Activated B cell treated with CpG ODN at 0.5 μM for 24 hours (primary cell): ENCODE results near the gene GSTM2. TPM values are rescaled to one million over a fixed set of nuclear protein-coding genes. Genes with fewer than 3 reads are reported as not detected.

ENCODE experiments used
- ATAC-seq: fragments of 200-7000 bp; cut with Tn5 transposase; one replicate; pipeline ENCODE4 v1.10.0; 2021; ENCODE audit warnings: low read depth, mild to moderate bottlenecking, moderate library complexity
- CTCF ChIA-PET: fragments of 350-600 bp; sonication (Branson Sonifier 250); formaldehyde crosslinking; loops from one replicate; lab custom pipeline; 2021; ENCODE audit warnings: antibody characterized with exemption; lab: Charles Lee
- POLR2A ChIA-PET: fragments of 350-600 bp; sonication (Branson Sonifier 250); formaldehyde crosslinking; loops from one replicate; lab custom pipeline; 2021; ENCODE audit warnings: antibody characterized with exemption; lab: Charles Lee
- DNase-seq: peaks from one replicate; pipeline ENCODE4 v3.0.0; 2022
- H3K27ac Mint-ChIP-seq: one replicate; pipeline ENCODE4 v1.8.0; 2020; ENCODE audit warnings: mixed read lengths
- H3K27me3 Mint-ChIP-seq: one replicate; pipeline ENCODE4 v1.8.0; 2021; ENCODE audit warnings: mixed read lengths
- H3K36me3 Mint-ChIP-seq: one replicate; pipeline ENCODE4 v1.8.0; 2021; ENCODE audit warnings: low read depth, mixed read lengths
- H3K4me1 Mint-ChIP-seq: one replicate; pipeline ENCODE4 v1.8.0; 2021; ENCODE audit warnings: mixed read lengths
- H3K4me3 Mint-ChIP-seq: one replicate; pipeline ENCODE4 v1.8.0; 2020; ENCODE audit warnings: mild to moderate bottlenecking, mixed read lengths
- H3K9me3 Mint-ChIP-seq: one replicate; pipeline ENCODE4 v1.8.0; 2020; ENCODE audit warnings: mixed read lengths
- intact Hi-C: fragments of 100-400 bp; cut with micrococcal nuclease; formaldehyde crosslinking; loops from one replicate; pipeline ENCODE4 v1.15.1; 2024
- total RNA-seq: library from RNA; stranded (reverse); gene quantifications from 2 replicates; pipeline ENCODE4 v1.2.3, GENCODE V29; 2022
- TF ChIP-seq, protein P1 (sequence below): fragments of 200-600 bp; IDR thresholded peaks from one replicate; pipeline ENCODE4 v1.8.0; 2022; ENCODE audit warnings: antibody characterized with exemption, mild to moderate bottlenecking

GSTM2 gene
- total RNA-seq, 1 donor from 2014 or later = 11.0 TPM

DNA sequence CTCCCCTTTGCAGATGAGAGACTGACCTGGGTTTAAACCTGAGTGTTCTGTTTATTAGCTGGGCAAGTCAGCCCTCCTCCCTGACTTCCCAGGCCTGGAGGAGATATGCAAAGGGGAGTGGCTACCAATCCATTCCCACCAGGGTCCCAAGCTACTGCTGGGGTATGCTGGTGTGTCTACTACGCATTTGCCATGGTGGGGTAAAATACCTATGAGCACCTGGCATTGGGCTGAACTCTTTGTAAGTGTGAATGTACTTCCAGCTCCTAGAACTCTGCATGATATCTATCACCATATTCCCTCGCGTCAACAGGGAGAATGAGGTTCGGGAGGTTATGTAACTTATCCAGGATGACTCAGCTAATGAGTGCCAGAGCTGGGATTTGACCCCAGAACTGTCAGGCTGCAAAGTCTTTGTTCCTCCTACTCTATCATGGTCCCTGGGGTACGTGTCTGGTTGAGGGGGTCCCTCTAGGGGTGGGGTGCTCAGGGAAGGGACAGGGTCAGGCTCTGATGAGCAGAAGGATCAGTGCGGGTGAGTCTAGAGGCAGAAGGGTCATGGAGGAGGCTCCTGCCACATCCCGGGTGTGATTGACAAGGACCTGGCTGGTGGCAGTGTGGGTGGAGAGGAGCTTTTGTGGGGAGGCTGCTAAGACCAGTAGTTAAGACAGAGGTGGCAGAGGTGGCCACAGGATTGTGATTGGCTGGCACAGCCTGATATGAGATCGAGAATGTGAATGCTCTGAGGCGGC, 31.5 kb upstream of the GSTM2 start:
- Mint-ChIP-seq H3K27me3 (no peaks in the 10 kb centered on the region), H3K4me1 (peaks cover 17% of the 10 kb centered on the region), H3K36me3 (peaks cover 9% of the 10 kb centered on the region), H3K4me3 (no peak overlapping the region), H3K27ac (no peak overlapping the region), H3K9me3 (no peaks in the 10 kb centered on the region)
- TF ChIP-seq, protein P1, sequence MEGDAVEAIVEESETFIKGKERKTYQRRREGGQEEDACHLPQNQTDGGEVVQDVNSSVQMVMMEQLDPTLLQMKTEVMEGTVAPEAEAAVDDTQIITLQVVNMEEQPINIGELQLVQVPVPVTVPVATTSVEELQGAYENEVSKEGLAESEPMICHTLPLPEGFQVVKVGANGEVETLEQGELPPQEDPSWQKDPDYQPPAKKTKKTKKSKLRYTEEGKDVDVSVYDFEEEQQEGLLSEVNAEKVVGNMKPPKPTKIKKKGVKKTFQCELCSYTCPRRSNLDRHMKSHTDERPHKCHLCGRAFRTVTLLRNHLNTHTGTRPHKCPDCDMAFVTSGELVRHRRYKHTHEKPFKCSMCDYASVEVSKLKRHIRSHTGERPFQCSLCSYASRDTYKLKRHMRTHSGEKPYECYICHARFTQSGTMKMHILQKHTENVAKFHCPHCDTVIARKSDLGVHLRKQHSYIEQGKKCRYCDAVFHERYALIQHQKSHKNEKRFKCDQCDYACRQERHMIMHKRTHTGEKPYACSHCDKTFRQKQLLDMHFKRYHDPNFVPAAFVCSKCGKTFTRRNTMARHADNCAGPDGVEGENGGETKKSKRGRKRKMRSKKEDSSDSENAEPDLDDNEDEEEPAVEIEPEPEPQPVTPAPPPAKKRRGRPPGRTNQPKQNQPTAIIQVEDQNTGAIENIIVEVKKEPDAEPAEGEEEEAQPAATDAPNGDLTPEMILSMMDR = no peak
- ChIA-PET CTCF (interaction anchor here (0.7 to 6.6 kb wide), 3 partner anchors 90 to 139 kb away, joined by 3 to 103 read pairs (median 9); partner anchors contain the start of gene GPR61), POLR2A (no interaction called here)
- intact Hi-C loops = no loop called here
- DNase-seq (no peak), ATAC-seq (no peak)

DNA sequence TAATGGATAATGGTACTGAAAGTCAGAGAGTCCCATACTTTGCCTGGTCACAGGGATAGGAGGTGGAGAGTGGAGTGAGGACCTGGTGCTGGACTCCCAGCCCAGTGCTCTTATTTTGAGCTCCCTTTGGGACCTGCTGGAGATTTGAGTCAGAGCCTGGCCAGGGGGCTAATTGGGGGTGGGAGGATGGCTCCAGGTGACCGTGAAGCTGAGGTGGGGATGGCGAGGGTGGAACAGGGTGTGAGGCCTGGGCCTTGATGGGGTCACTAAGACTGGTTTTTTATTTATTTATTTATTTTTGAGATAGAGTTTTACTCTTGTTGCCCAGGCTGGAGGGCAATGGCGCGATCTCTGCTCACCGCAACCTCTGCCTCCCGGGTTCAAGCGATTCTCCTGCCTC, 30.4 kb upstream of the GSTM2 start:
- ATAC-seq = no peak
- POLR2A ChIA-PET = no interaction called here
- H3K36me3 Mint-ChIP-seq = peaks cover 2% of the 10 kb centered on the region

DNA sequence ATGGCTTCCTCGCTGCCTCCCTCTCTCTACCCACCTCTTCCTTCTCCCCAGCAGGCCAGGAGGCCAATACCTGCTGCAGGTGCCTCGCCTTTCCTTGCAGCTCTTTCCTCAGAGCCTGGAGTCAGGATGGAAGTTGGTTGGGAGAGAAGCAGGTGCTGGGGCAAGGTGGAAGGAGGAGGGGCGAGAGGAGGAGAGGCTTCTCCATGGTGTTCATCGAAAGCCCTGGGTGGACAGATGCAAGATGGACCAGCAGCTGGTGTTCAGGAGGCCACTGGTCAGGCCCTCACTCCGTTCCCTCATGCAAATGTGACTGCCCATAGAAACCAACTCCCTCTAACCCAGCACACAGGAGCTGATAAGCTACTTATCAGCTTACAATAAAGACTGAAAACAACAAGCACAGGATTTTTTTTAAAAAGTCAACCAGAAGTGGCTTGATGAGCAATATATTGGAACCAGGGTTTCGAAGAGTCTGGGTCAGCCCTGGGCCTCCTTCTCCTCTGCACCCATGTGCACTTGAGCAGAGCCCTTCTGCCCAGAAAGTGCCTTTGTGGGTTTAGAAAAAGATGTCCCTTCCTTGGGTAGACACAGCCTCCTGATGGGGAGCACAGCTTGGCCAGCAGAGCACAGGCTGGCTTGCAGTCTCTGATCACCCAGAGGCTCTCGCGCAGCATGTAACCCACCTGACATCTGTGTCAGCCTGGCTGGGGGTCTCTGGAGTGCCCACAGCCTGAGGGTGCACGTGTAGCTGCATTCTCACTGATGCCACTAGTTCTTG, 28.6 kb upstream of the GSTM2 start:
- no peak for ATAC-seq
- H3K27me3 Mint-ChIP-seq = no peaks in the 10 kb centered on the region
- H3K4me1 Mint-ChIP-seq = peaks cover 31% of the 10 kb centered on the region
- H3K4me3 Mint-ChIP-seq = no peak overlapping the region
- no peaks in the 10 kb centered on the region for H3K36me3 Mint-ChIP-seq
- intact Hi-C loops = no loop called here
- DNase-seq = no peak
- H3K9me3 Mint-ChIP-seq = no peaks in the 10 kb centered on the region
- ChIA-PET CTCF (interaction anchor here (0.7 to 6.6 kb wide), 30 partner anchors 9 to 420 kb away, joined by 3 to 103 read pairs (median 5); partner anchors contain the start of genes AHCYL1, AMPD2, GNAI3 and GNAT2), POLR2A (interaction anchor here (1.3 to 1.6 kb wide), 4 partner anchors 15 to 345 kb away, joined by 3 to 16 read pairs (median 6); partner anchors contain the start of genes AHCYL1 and GNAI3)
- no peak overlapping the region for H3K27ac Mint-ChIP-seq
- TF ChIP-seq, protein P1 = no peak

More for the DNA sequence above, 30.4 kb upstream of the GSTM2 start:
- H3K4me3 Mint-ChIP-seq = no peak overlapping the region
- H3K4me1 Mint-ChIP-seq = peaks cover 17% of the 10 kb centered on the region
- intact Hi-C loops = no loop called here
- TF ChIP-seq, protein P1 = no peak
- H3K27ac Mint-ChIP-seq = no peak overlapping the region
- no peaks in the 10 kb centered on the region for H3K27me3 Mint-ChIP-seq
- H3K9me3 Mint-ChIP-seq = no peaks in the 10 kb centered on the region
- CTCF ChIA-PET = interaction anchor here (0.7 to 6.6 kb wide), 3 partner anchors 92 to 137 kb away, joined by 3 to 103 read pairs (median 9); partner anchors contain the start of gene GPR61
- no peak for DNase-seq

DNA sequence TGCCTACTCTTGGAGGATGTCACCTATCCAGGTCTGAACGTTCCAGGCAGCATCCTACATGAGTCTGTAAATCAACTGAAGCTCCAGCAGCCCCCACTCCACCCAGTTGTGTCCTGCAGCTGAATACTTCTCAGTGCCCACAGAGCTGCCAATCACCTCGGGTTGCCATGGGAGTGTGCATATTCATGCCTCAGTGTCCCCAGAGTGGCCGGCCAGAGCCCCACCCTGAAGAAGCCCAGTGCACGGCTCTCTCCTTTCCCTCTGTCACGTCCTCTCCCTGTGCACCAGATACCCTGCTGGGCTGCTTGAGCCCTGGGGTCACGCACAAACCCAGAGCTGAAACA, 28.0 kb upstream of the GSTM2 start:
- DNase-seq = no peak
- peaks cover 26% of the 10 kb centered on the region for H3K4me1 Mint-ChIP-seq
- H3K36me3 Mint-ChIP-seq = no peaks in the 10 kb centered on the region
- CTCF ChIA-PET = interaction anchor here (0.6 to 6.6 kb wide), 48 partner anchors 9 to 420 kb away, joined by 3 to 103 read pairs (median 4); partner anchors contain the start of genes AHCYL1, AMPD2, CYB561D1 and GNAI3
- intact Hi-C loops = loop anchor here (1.0 to 10.0 kb wide), 4 partner anchors 16 to 855 kb away; partner anchors contain the start of genes AMPD2 and GNAT2
- no peaks in the 10 kb centered on the region for H3K9me3 Mint-ChIP-seq
- TF ChIP-seq, protein P1 = no peak
- H3K4me3 Mint-ChIP-seq = no peak overlapping the region
- no peak overlapping the region for H3K27ac Mint-ChIP-seq
- H3K27me3 Mint-ChIP-seq = no peaks in the 10 kb centered on the region
- POLR2A ChIA-PET = interaction anchor here (1.0 to 1.6 kb wide), 6 partner anchors 15 to 345 kb away, joined by 4 to 16 read pairs (median 6); partner anchors contain the start of genes AHCYL1, AMPD2, GNAI3 and GNAT2
- no peak for ATAC-seq
